ENCODE measurements around the gene GRIN3A.

- no peak for TF ChIP-seq CTCF (conservative IDR thresholded peaks at IDR 0.05; ENCODE audit: low read length)
- TF ChIP-seq EZH2phosphoT487 (IDR thresholded peaks at IDR 0.05; ENCODE audit: borderline replicate concordance): no peak
These were observed 7.0 kb downstream of the GRIN3A start for GRCh38 chr9:101731429-101731828.

Data from Loucy (cell line).